Heart right ventricle (tissue), 16 donors: ENCODE measurements around the gene ABCC4. TPM values are rescaled to one million over a fixed set of nuclear protein-coding genes. Genes with fewer than 3 reads are reported as not detected.
"Not testable (repeated sequence)": the region's sequence is repeated elsewhere in the genome, so short reads cannot be mapped to it uniquely, and the experiment has no call there.

ENCODE experiments used
- ATAC-seq, 8 donors: fragments of 200-7000 bp; cut with Tn5 transposase; one replicate each; pipeline ENCODE4 v1.9.1; 2020; ENCODE audit warnings: mild to moderate bottlenecking in 8 of 8, moderate library complexity in 8 of 8, moderate number of reproducible peaks in 1 of 8
- DNase-seq, 2 donors: peaks; one replicate each; pipeline ENCODE4 v3.0.0-alpha.2; 2020
- H3K27ac ChIP-seq, 10 donors: fragments of 200-600 bp; sonication (generic) in 2 of 10; one replicate each; pipeline versions ENCODE4 v1.5.0 to v1.8.0; 2020 to 2022; ENCODE audit warnings: mild to moderate bottlenecking in 3 of 10
- H3K27me3 ChIP-seq, 7 donors: fragments of 200-600 bp; one replicate each; pipeline ENCODE4 v1.8.0; 2021 to 2022; ENCODE audit warnings: mild to moderate bottlenecking in 2 of 7
- H3K36me3 ChIP-seq, 9 donors: fragments of 200-600 bp; sonication (generic) in 1 of 9; one replicate each; pipeline versions ENCODE4 v1.5.0 to v1.8.0; 2020 to 2022; ENCODE audit warnings: mild to moderate bottlenecking in 2 of 9
- H3K4me1 ChIP-seq, 9 donors: fragments of 200-600 bp; sonication (generic) in 1 of 9; one replicate each; pipeline versions ENCODE4 v1.5.0 to v1.8.0; 2020 to 2022; ENCODE audit warnings: mild to moderate bottlenecking in 4 of 9
- H3K4me3 ChIP-seq, 10 donors: fragments of 200-600 bp; sonication (generic) in 2 of 10; one replicate each; pipeline versions ENCODE4 v1.5.0 to v1.8.0; 2020 to 2022; ENCODE audit warnings: mild to moderate bottlenecking in 7 of 10, moderate library complexity in 2 of 10
- H3K9me3 ChIP-seq, 11 donors: fragments of 200-600 bp in 10 of 11; sonication (generic) in 2 of 11; one replicate each; pipeline versions ENCODE4 v1.5.0 to v1.8.0; 2013 to 2022; ENCODE audit warnings: mild to moderate bottlenecking in 2 of 11, control low read depth in 1 of 11, moderate library complexity in 1 of 11
- WGBS, 2 donors: extraction: QIAGEN DNeasy Blood & Tissue Kit; methylation state at CpG; one replicate each; pipeline ENCODE4 v1.1.7; 2013; ENCODE audit warnings: inconsistent platforms in 1 of 2; 5-methylcytosine and 5-hydroxymethylcytosine counted together
- intact Hi-C, 10 donors: fragments of 100-400 bp; cut with DNase I; formaldehyde crosslinking; loops; one replicate each; pipeline versions ENCODE4 v1.11.1 to v1.14.2; 2022
- polyA plus RNA-seq, 2 donors: library from polyadenylated mRNA; stranded (reverse); fragments of 200-250 nt; gene quantifications; one replicate each; pipeline ENCODE4 v1.2.3, GENCODE V29; 2013
- total RNA-seq, 10 donors: library from RNA; stranded (reverse); fragmentation: NEBNext Ultra II Directional in 3 of 10; extraction: Animal tissue kit (Norgen Biotek cat#: 25700) in 3 of 10; gene quantifications; one replicate each; pipeline versions ENCODE4 v1.2.1 to v1.2.4, GENCODE V29; 2021 to 2023
- TF ChIP-seq, protein P1 (sequence below), 9 donors: fragments of 200-600 bp; sonication (generic) in 2 of 9; IDR thresholded peaks; one replicate each; pipeline versions ENCODE4 v1.5.0 to v1.8.0; 2021 to 2022; ENCODE audit warnings: antibody characterized with exemption in 9 of 9, mild to moderate bottlenecking in 5 of 9, moderate library complexity in 1 of 9
- donor health status: Arrhythmogenic right ventricular cardiomyopathy.
- donor health status: ischemic (EF 13 %, LVEDD 7.1; RV severe dilation, severe dysfunction).
- donor health status: healthy with polysubstance abuse.
- donor health status: DM: no; HTN: yes; CAD: no.
- donor health status: DM: no; HTN: no; CAD: no.
- donor health status: ischemic (EF 25% LVEDD 6.9; RV normal size, moderate dysfunction).
- donor health status: ischemic (EF 25% LVEDD 5.7; RV mildly dilated, moderate dysfunction).
- donor health status: healthy.
- donor health status: DM: yes; HTN: yes; CAD: no.
- donor health status: Ischemic cardiomyopathy.
- donor health status: ischemic (EF 35%, LVEDD 5.7; RV mildly dilated, moderate dysfunction).
- donor health status: nonischemic (EF 11% LVEDD 7.7; RV severe dilation, severe dysfunction).
- donor health status: DM: yes; HTN: yes; CAD: no.
- donor health status: PGD.
- donor health status: ischemic (EF 29% LVEDD 5.4; RV normal size, mild dysfunction).
- donor health status: nonischemic (EF 23%, LVEDD 6.1; RV moderate dilation, normal function).

ABCC4 gene
- total and polyA plus RNA-seq, 12 donors: 1.1 to 6.7 (median 3.9) TPM

DNA sequence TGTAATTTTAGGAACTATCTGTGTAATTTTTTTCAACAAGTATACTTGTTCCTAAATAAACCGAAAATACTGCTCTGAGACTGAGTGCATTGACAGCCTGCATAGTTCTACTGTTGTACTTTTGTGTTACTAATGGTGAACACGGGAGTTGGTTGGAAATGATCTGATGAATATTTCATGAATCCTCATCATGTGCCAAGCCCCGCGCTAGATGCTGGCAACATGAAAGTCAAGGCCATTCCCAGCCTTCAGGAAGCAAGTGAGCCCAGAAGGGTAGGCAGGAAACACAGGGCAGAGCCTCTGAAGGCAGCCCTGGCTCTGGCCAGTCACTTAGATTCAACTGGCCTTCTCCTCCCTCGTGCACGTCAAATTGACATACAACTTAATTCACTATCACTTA, 106.1 kb downstream of the ABCC4 start:
- Histone ChIP-seq H3K36me3 (peaks cover 0 to 11% (median 0%) of the 10 kb centered on the region in 9 donors), H3K4me3 (no peak overlapping the region), H3K27me3 (no peaks in the 10 kb centered on the region), H3K9me3 (peaks cover 0 to 6% (median 0%) of the 10 kb centered on the region in 11 donors), H3K27ac (no peak overlapping the region), H3K4me1 (peaks cover 0 to 3% (median 0%) of the 10 kb centered on the region in 9 donors)
- ATAC-seq (no peak), DNase-seq (no peak)
- intact Hi-C loops: loop anchor here in 3 of 10 donors (10.0 kb wide), 3 partner anchors 100 to 640 kb away; no protein-coding TSS in a partner anchor
- TF ChIP-seq, protein P1, sequence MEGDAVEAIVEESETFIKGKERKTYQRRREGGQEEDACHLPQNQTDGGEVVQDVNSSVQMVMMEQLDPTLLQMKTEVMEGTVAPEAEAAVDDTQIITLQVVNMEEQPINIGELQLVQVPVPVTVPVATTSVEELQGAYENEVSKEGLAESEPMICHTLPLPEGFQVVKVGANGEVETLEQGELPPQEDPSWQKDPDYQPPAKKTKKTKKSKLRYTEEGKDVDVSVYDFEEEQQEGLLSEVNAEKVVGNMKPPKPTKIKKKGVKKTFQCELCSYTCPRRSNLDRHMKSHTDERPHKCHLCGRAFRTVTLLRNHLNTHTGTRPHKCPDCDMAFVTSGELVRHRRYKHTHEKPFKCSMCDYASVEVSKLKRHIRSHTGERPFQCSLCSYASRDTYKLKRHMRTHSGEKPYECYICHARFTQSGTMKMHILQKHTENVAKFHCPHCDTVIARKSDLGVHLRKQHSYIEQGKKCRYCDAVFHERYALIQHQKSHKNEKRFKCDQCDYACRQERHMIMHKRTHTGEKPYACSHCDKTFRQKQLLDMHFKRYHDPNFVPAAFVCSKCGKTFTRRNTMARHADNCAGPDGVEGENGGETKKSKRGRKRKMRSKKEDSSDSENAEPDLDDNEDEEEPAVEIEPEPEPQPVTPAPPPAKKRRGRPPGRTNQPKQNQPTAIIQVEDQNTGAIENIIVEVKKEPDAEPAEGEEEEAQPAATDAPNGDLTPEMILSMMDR (IDR thresholded peaks at IDR 0.05): no peak
- 86 to 92% methylated on average over 6 of the region's 6 CpGs for whole genome bisulfite sequencing, 2 donors

DNA sequence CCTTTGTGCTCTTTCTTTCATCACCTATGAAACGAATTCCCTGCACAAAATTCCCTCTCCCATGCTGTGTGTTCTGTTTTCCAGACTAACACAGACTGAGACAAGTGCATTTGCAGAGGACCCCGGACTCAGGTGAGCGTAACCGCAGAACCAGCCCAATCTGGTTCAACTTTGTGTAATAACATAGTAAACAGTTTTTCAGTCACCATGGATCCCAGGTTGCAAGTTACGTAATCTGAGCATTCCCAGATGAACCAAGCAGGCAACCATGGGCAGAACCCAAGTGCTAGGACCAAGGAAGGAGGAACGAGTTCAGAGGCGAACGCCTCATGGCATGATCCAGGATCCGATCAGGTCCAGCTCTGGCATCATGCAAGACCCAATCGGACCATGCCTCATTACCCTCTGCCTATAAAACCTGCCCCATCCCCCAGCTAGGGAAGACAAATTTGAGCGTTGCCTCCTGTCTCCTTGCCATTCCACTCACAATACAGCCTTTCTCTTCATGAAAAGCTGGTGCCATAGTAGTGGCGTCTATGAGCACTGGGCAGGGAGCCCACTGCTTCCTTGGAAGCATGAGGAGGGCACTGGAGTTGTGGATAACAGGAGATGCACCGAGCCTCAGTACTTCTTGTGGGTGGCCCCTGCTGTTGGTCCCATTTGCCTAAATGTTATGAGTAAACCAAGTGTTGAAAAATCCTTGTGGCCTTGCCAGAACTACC, 107.6 kb downstream of the ABCC4 start:
- H3K27me3 ChIP-seq: no peaks in the 10 kb centered on the region
- WGBS, 2 donors: 91 to 92% methylated on average over 13 of the region's 13 CpGs
- DNase-seq (no peak), ATAC-seq (no peak)
- intact Hi-C loops: loop anchor here (5.0 to 10.0 kb wide), 10 partner anchors 101 to 641 kb away; partner anchors contain the start of gene ABCC4 (in 2 of the 10)
- H3K36me3 ChIP-seq: peaks cover 0 to 11% (median 0%) of the 10 kb centered on the region in 9 donors
- H3K4me3 ChIP-seq: no peak overlapping the region
- H3K27ac ChIP-seq: no peak overlapping the region
- peaks cover 0 to 3% (median 0%) of the 10 kb centered on the region in 9 donors for H3K4me1 ChIP-seq
- peaks cover 0 to 3% (median 0%) of the 10 kb centered on the region in 11 donors for H3K9me3 ChIP-seq
- TF ChIP-seq, protein P1 (IDR thresholded peaks at IDR 0.05): no peak

DNA sequence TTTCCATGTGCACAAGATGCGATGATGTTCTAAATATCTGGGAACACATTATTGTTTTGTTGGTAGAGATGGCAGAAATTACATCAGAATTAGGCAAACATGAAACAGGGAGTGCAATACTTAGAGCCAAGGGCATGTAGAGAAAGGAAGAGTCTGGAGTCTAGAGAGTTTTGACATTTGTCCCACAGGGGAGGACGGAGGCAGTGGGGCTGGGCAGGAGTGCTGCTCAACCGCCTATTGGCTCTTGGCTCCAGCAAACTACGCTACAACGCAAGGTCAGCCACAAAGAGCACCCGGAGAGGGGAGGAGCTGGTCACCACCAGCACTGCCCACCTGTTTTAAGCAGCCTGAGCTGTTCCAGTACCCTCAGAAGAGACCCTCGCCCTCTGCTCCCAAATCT, 108.3 kb downstream of the ABCC4 start:
- Histone ChIP-seq H3K4me3 (no peak overlapping the region), H3K27ac (no peak overlapping the region), H3K4me1 (peaks cover 0 to 3% (median 0%) of the 10 kb centered on the region in 9 donors), H3K27me3 (no peaks in the 10 kb centered on the region), H3K36me3 (peaks cover 0 to 11% (median 0%) of the 10 kb centered on the region in 9 donors), H3K9me3 (no peaks in the 10 kb centered on the region)
- ATAC-seq (no peak), DNase-seq (no peak)
- TF ChIP-seq, protein P1 (IDR thresholded peaks at IDR 0.05): no peak
- intact Hi-C loops: loop anchor here (5.0 to 10.0 kb wide), 10 partner anchors 102 to 642 kb away; partner anchors contain the start of gene ABCC4 (in 2 of the 10)
- WGBS, 2 donors: 77 to 78% methylated on average over 7 of the region's 7 CpGs

DNA sequence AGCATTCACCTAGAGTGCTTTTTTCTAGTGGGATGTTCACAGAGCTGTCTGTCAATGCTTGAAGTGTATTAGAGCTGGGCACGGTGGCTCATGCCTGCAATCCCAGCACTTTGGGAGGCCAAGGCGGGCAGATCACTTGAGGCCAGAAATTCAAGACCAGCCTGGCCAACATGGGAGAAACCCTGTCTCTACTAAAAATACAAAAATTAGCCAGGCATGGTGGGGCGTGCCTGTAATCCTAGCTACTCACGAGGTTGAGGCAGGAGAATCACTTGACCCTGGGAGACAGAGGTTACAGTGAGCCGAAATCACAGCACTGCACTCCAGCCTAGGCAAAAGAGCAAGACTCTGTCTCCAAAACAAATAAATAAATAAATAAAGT, 108.7 kb downstream of the ABCC4 start:
- not testable (repeated sequence) for H3K27ac ChIP-seq, H3K27me3 ChIP-seq, ATAC-seq, H3K4me3 ChIP-seq, DNase-seq, H3K9me3 ChIP-seq, H3K4me1 ChIP-seq
- intact Hi-C loops: loop anchor here (5.0 to 10.0 kb wide), 10 partner anchors 102 to 642 kb away; partner anchors contain the start of gene ABCC4 (in 2 of the 10)
- H3K36me3 ChIP-seq: peaks cover 0 to 11% (median 0%) of the 10 kb centered on the region in 9 donors
- WGBS, 2 donors: 93 to 94% methylated on average over 5 of the region's 5 CpGs
